ENCODE measurements around the gene FREM1.

Gene FREM1

GRCh38 chr9:14939378-14939777 is 29.1 kb upstream of the FREM1 start:
- no peaks in the 10 kb centered on the region for H3K9me3 ChIP-seq (ENCODE audit: low read length)
- H3K4me1 ChIP-seq (ENCODE audit: insufficient read depth, low read length, severe bottlenecking) = no peaks in the 10 kb centered on the region
- H2AFZ ChIP-seq (ENCODE audit: low read length) = no peak overlapping the region
- no peak overlapping the region for H3K4me2 ChIP-seq (ENCODE audit: low read length)
- H3K27me3 ChIP-seq (ENCODE audit: insufficient read depth, low read length) = no peaks in the 10 kb centered on the region
- no peak overlapping the region for H3K27ac ChIP-seq (ENCODE audit: low read depth, low read length, poor library complexity, severe bottlenecking)
- TF ChIP-seq, protein P1, sequence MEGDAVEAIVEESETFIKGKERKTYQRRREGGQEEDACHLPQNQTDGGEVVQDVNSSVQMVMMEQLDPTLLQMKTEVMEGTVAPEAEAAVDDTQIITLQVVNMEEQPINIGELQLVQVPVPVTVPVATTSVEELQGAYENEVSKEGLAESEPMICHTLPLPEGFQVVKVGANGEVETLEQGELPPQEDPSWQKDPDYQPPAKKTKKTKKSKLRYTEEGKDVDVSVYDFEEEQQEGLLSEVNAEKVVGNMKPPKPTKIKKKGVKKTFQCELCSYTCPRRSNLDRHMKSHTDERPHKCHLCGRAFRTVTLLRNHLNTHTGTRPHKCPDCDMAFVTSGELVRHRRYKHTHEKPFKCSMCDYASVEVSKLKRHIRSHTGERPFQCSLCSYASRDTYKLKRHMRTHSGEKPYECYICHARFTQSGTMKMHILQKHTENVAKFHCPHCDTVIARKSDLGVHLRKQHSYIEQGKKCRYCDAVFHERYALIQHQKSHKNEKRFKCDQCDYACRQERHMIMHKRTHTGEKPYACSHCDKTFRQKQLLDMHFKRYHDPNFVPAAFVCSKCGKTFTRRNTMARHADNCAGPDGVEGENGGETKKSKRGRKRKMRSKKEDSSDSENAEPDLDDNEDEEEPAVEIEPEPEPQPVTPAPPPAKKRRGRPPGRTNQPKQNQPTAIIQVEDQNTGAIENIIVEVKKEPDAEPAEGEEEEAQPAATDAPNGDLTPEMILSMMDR (IDR thresholded peaks at IDR 0.05; ENCODE audit: low read length) = no peak
- no peak for TF ChIP-seq EZH2 (IDR thresholded peaks at IDR 0.05; ENCODE audit: borderline replicate concordance, low read length)
- H3K36me3 ChIP-seq (ENCODE audit: insufficient read depth, low read length) = no peaks in the 10 kb centered on the region
- no peaks in the 10 kb centered on the region for H3F3A ChIP-seq (ENCODE audit: insufficient read depth, low read length)
- H3K9me2 ChIP-seq (ENCODE audit: low read depth, low read length) = no peaks in the 10 kb centered on the region
- H3K9ac ChIP-seq (ENCODE audit: low read length) = no peak overlapping the region
- H4K20me1 ChIP-seq (ENCODE audit: insufficient read depth, low read length) = no peaks in the 10 kb centered on the region
- H3K79me2 ChIP-seq (ENCODE audit: insufficient read depth, low read length) = no peaks in the 10 kb centered on the region
- no peak overlapping the region for H3K4me3 ChIP-seq (ENCODE audit: low read depth, low read length, poor library complexity, severe bottlenecking)

- Histone ChIP-seq H3K27ac (ENCODE audit: low read depth, low read length, poor library complexity, severe bottlenecking) (no peak overlapping the region), H2AFZ (ENCODE audit: low read length) (no peak overlapping the region)
Observed at GRCh38 chr9:14937216-14937615, 27.0 kb upstream of the FREM1 start.

GRCh38 chr9:14936491-14936890 is 26.3 kb upstream of the FREM1 start:
- H3K9ac ChIP-seq (ENCODE audit: low read length) = no peak overlapping the region
- no peaks in the 10 kb centered on the region for H3K27me3 ChIP-seq (ENCODE audit: insufficient read depth, low read length)
- no peak overlapping the region for H3K27ac ChIP-seq (ENCODE audit: low read depth, low read length, poor library complexity, severe bottlenecking)
- no peak overlapping the region for H3K4me3 ChIP-seq (ENCODE audit: low read depth, low read length, poor library complexity, severe bottlenecking)
- no peaks in the 10 kb centered on the region for H3K4me1 ChIP-seq (ENCODE audit: insufficient read depth, low read length, severe bottlenecking)
- H4K20me1 ChIP-seq (ENCODE audit: insufficient read depth, low read length) = no peaks in the 10 kb centered on the region
- H3K9me3 ChIP-seq (ENCODE audit: low read length) = no peaks in the 10 kb centered on the region
- no peaks in the 10 kb centered on the region for H3K9me2 ChIP-seq (ENCODE audit: low read depth, low read length)
- TF ChIP-seq, protein P1 (IDR thresholded peaks at IDR 0.05; ENCODE audit: low read length) = no peak
- TF ChIP-seq EZH2 (IDR thresholded peaks at IDR 0.05; ENCODE audit: borderline replicate concordance, low read length) = no peak
- H3K79me2 ChIP-seq (ENCODE audit: insufficient read depth, low read length) = no peaks in the 10 kb centered on the region
- H3F3A ChIP-seq (ENCODE audit: insufficient read depth, low read length) = no peaks in the 10 kb centered on the region
- no peak overlapping the region for H2AFZ ChIP-seq (ENCODE audit: low read length)
- no peak overlapping the region for H3K4me2 ChIP-seq (ENCODE audit: low read length)
- H3K36me3 ChIP-seq (ENCODE audit: insufficient read depth, low read length) = no peaks in the 10 kb centered on the region

More at GRCh38 chr9:14937216-14937615, 27.0 kb upstream of the FREM1 start:
- Histone ChIP-seq H3K9me3 (ENCODE audit: low read length) (no peaks in the 10 kb centered on the region), H3K9ac (ENCODE audit: low read length) (no peak overlapping the region), H3K36me3 (ENCODE audit: insufficient read depth, low read length) (no peaks in the 10 kb centered on the region), H3K9me2 (ENCODE audit: low read depth, low read length) (no peaks in the 10 kb centered on the region), H3K4me1 (ENCODE audit: insufficient read depth, low read length, severe bottlenecking) (no peaks in the 10 kb centered on the region), H4K20me1 (ENCODE audit: insufficient read depth, low read length) (no peaks in the 10 kb centered on the region), H3K79me2 (ENCODE audit: insufficient read depth, low read length) (no peaks in the 10 kb centered on the region), H3K4me3 (ENCODE audit: low read depth, low read length, poor library complexity, severe bottlenecking) (no peak overlapping the region), H3K27me3 (ENCODE audit: insufficient read depth, low read length) (no peaks in the 10 kb centered on the region), H3F3A (ENCODE audit: insufficient read depth, low read length) (no peaks in the 10 kb centered on the region), H3K4me2 (ENCODE audit: low read length) (no peak overlapping the region)
- TF ChIP-seq, protein P1 (IDR thresholded peaks at IDR 0.05; ENCODE audit: low read length) = no peak
- TF ChIP-seq EZH2 (IDR thresholded peaks at IDR 0.05; ENCODE audit: borderline replicate concordance, low read length) = no peak
